H9 (cell line): ENCODE data around the gene CSHL1. TPM values are rescaled to one million over a fixed set of nuclear protein-coding genes. Genes with fewer than 3 reads are reported as not detected.

Experiments
- DNase-seq: peaks from one replicate; pipeline ENCODE4 v3.0.0-alpha.2; 2017
- H2AFZ ChIP-seq: one replicate; pipeline ENCODE4 v1.6.1; 2013; ENCODE audit warnings: mild to moderate bottlenecking, low read length, control low read depth, moderate library complexity
- H2AK5ac ChIP-seq: 2 replicates; pipeline ENCODE4 v1.6.1; 2013; ENCODE audit warnings: low read length, control low read depth, mixed read lengths; ENCODE audit not compliant: insufficient read length
- H2BK120ac ChIP-seq: one replicate; pipeline ENCODE4 v1.6.1; 2013; ENCODE audit warnings: low read depth, mild to moderate bottlenecking, low read length, control low read depth, inconsistent platforms; ENCODE audit not compliant: poor library complexity, severe bottlenecking
- H2BK12ac ChIP-seq: 2 replicates; pipeline ENCODE4 v1.6.1; 2013; ENCODE audit warnings: low read length, control low read depth, mixed read lengths, low read depth; ENCODE audit not compliant: insufficient read length
- H2BK15ac ChIP-seq: 2 replicates; pipeline ENCODE4 v1.6.1; 2013; ENCODE audit warnings: low read depth, low read length, control low read depth
- H2BK20ac ChIP-seq: one replicate; pipeline ENCODE4 v1.6.1; 2013; ENCODE audit warnings: low read depth, mild to moderate bottlenecking, low read length, control low read depth, inconsistent platforms; ENCODE audit not compliant: poor library complexity, severe bottlenecking
- H2BK5ac ChIP-seq: 2 replicates; pipeline ENCODE4 v1.6.1; 2013; ENCODE audit warnings: low read length, control low read depth, mixed read lengths; ENCODE audit not compliant: insufficient read length
- H3K14ac ChIP-seq: 2 replicates; pipeline ENCODE4 v1.6.1; 2013; ENCODE audit warnings: low read length, control low read depth; ENCODE audit not compliant: insufficient read depth
- H3K18ac ChIP-seq: 2 replicates; pipeline ENCODE4 v1.6.1; 2013; ENCODE audit warnings: low read depth, mild to moderate bottlenecking, mixed read lengths, low read length, control low read depth; ENCODE audit not compliant: insufficient read length
- H3K23ac ChIP-seq: 2 replicates; pipeline ENCODE4 v1.6.1; 2013; ENCODE audit warnings: low read length, control low read depth, mixed read lengths, low read depth; ENCODE audit not compliant: insufficient read length
- H3K23me2 ChIP-seq: 2 replicates; pipeline ENCODE4 v1.6.1; 2013; ENCODE audit warnings: low read depth, mild to moderate bottlenecking, mixed read lengths, low read length, control low read depth; ENCODE audit not compliant: insufficient read length, poor library complexity, severe bottlenecking
- H3K27ac ChIP-seq: 2 replicates; pipeline ENCODE4 v1.5.1; 2013; ENCODE audit warnings: low read length, control low read depth, mixed read lengths, low read depth; ENCODE audit not compliant: insufficient read length
- H3K27me3 ChIP-seq: 2 replicates; pipeline ENCODE4 v1.6.1; 2013; ENCODE audit warnings: low read length, control low read depth, inconsistent platforms; ENCODE audit not compliant: insufficient read depth
- H3K4ac ChIP-seq: 2 replicates; pipeline ENCODE4 v1.6.1; 2013; ENCODE audit warnings: low read depth, mild to moderate bottlenecking, control low read depth, inconsistent platforms, low read length, moderate library complexity
- H3K4me1 ChIP-seq: 2 replicates; pipeline ENCODE4 v1.6.1; 2013; ENCODE audit warnings: low read length, control low read depth, inconsistent platforms; ENCODE audit not compliant: insufficient read depth
- H3K4me2 ChIP-seq: 2 replicates; pipeline ENCODE4 v1.6.1; 2013; ENCODE audit warnings: low read length, control low read depth, mixed read lengths; ENCODE audit not compliant: insufficient read length, insufficient read depth
- H3K56ac ChIP-seq: 2 replicates; pipeline ENCODE4 v1.6.1; 2013; ENCODE audit warnings: low read depth, mild to moderate bottlenecking, mixed read lengths, low read length, control low read depth; ENCODE audit not compliant: insufficient read length
- H3K79me1 ChIP-seq: 2 replicates; pipeline ENCODE4 v1.6.1; 2013; ENCODE audit warnings: low read depth, mild to moderate bottlenecking, moderate library complexity, low read length, control low read depth, inconsistent platforms; ENCODE audit not compliant: insufficient read depth, poor library complexity, severe bottlenecking
- H3K79me2 ChIP-seq: 2 replicates; pipeline ENCODE4 v1.6.1; 2013; ENCODE audit warnings: low read length, control low read depth, inconsistent platforms; ENCODE audit not compliant: insufficient read depth
- H3K9ac ChIP-seq: 2 replicates; pipeline ENCODE4 v1.6.1; 2013; ENCODE audit warnings: low read length, control low read depth, mixed read lengths; ENCODE audit not compliant: insufficient read length; ENCODE audit errors: extremely low read depth
- H3K9me3 ChIP-seq: one replicate; pipeline ENCODE4 v1.6.1; 2013; ENCODE audit warnings: low read depth, low read length, inconsistent platforms; ENCODE audit not compliant: control insufficient read depth
- H3T11ph ChIP-seq: one replicate; pipeline ENCODE4 v1.6.1; 2013; ENCODE audit warnings: mild to moderate bottlenecking, low read length, control low read depth, inconsistent platforms
- H4K20me1 ChIP-seq: one replicate; pipeline ENCODE4 v1.6.1; 2013; ENCODE audit not compliant: control insufficient read depth, insufficient read length, insufficient read depth
- H4K5ac ChIP-seq: 2 replicates; pipeline ENCODE4 v1.6.1; 2013; ENCODE audit warnings: low read depth, mild to moderate bottlenecking, mixed read lengths, low read length, control low read depth; ENCODE audit not compliant: insufficient read length
- H4K8ac ChIP-seq: replicated peaks from 2 replicates; pipeline ENCODE4 v1.6.1; 2013; ENCODE audit warnings: low read length, control low read depth, mixed read lengths, low read depth; ENCODE audit not compliant: insufficient read length
- H4K91ac ChIP-seq: 2 replicates; pipeline ENCODE4 v1.6.1; 2013; ENCODE audit warnings: low read depth, mild to moderate bottlenecking, moderate library complexity, mixed read lengths, low read length, control low read depth; ENCODE audit not compliant: insufficient read length
- H3K27ac Mint-ChIP-seq, 3 experiments: 2 replicates in 2 of 3; 3 replicates in 1 of 3; pipeline ENCODE4 v1.8.0; 2020 to 2021; ENCODE audit warnings: mixed read lengths in 3 of 3, mild to moderate bottlenecking in 1 of 3, moderate library complexity in 1 of 3
- H3K27me3 Mint-ChIP-seq: 2 replicates; pipeline ENCODE4 v1.8.0; 2021; ENCODE audit warnings: low read depth, mild to moderate bottlenecking, moderate library complexity, mixed read lengths
- H3K36me3 Mint-ChIP-seq, 3 experiments: 2 replicates in 2 of 3; 3 replicates in 1 of 3; pipeline ENCODE4 v1.8.0; 2020 to 2021; ENCODE audit warnings: low read depth in 3 of 3, mixed read lengths in 3 of 3; ENCODE audit not compliant: insufficient read depth in 1 of 3
- H3K4me1 Mint-ChIP-seq, 2 experiments: 2 replicates each; pipeline ENCODE4 v1.8.0; 2020; ENCODE audit warnings: mixed read lengths in 2 of 2
- H3K4me3 Mint-ChIP-seq, 2 experiments: 2 replicates in 1 of 2; 3 replicates in 1 of 2; pipeline ENCODE4 v1.8.0; 2020 to 2021; ENCODE audit warnings: mild to moderate bottlenecking in 2 of 2, mixed read lengths in 2 of 2, moderate library complexity in 1 of 2
- H3K9me3 Mint-ChIP-seq, 2 experiments: 2 replicates in 1 of 2; 3 replicates in 1 of 2; pipeline ENCODE4 v1.8.0; 2020; ENCODE audit warnings: mild to moderate bottlenecking in 2 of 2, mixed read lengths in 2 of 2, moderate library complexity in 1 of 2
- CTCF ChIP-seq: fragments of 200-600 bp; sonication (generic); conservative IDR thresholded peaks from 3 replicates; pipeline ENCODE4 v1.8.0; 2021; ENCODE audit warnings: antibody characterized with exemption, mild to moderate bottlenecking
- WGBS: extraction: QIAGEN DNeasy Blood & Tissue Kit; methylation state at CpG from one replicate; pipeline ENCODE4 v1.1.7; 2013; ENCODE audit warnings: missing lambda C conversion rate, low lambda C conversion rate, mixed read lengths; ENCODE audit not compliant: insufficient read length; ENCODE audit errors: extremely low coverage; 5-methylcytosine and 5-hydroxymethylcytosine counted together
- total RNA-seq: library from RNA; stranded (reverse); gene quantifications from 2 replicates; pipeline ENCODE4 v1.2.1, GENCODE V29; 2021

CSHL1 gene
- total RNA-seq, 1 experiment from 2014 or later: not detected

- H3T11ph ChIP-seq: no peak overlapping the region
- H2AK5ac ChIP-seq: no peak overlapping the region
- H3K79me1 ChIP-seq: no peaks in the 10 kb centered on the region
- Mint-ChIP-seq H3K4me1 (peaks cover 4% of the 10 kb centered on the region in 2 experiments; a peak in 3 of 4 replicates), H3K4me3 (no peak overlapping the region), H3K27ac (no peak overlapping the region), H3K27me3 (no peaks in the 10 kb centered on the region; the same call in 1 of the 2 replicates), H3K9me3 (no peaks in the 10 kb centered on the region), H3K36me3 (peaks cover 2 to 8% (median 4%) of the 10 kb centered on the region in 3 experiments; a peak in 3 of 7 replicates)
- H3K27ac ChIP-seq: no peak overlapping the region
- TF ChIP-seq CTCF: peak; percentile 15; the same call in 1 of the 3 replicates
- DNase-seq: no peak
- H3K79me2 ChIP-seq: no peaks in the 10 kb centered on the region
- no peak overlapping the region for H3K9ac ChIP-seq
- no peak overlapping the region for H3K18ac ChIP-seq
- H3K9me3 ChIP-seq: no peaks in the 10 kb centered on the region
- no peak overlapping the region for H3K14ac ChIP-seq
- no peak overlapping the region for H2BK20ac ChIP-seq
- H4K20me1 ChIP-seq: no peaks in the 10 kb centered on the region
- no peaks in the 10 kb centered on the region for H3K4me1 ChIP-seq
- H3K56ac ChIP-seq: no peak overlapping the region
- no peak overlapping the region for H3K4ac ChIP-seq
- no peak overlapping the region for H2BK15ac ChIP-seq
- WGBS: no CpG with 5 or more reads among the region's 11 CpGs
- H3K23me2 ChIP-seq: no peaks in the 10 kb centered on the region
- no peak overlapping the region for H3K23ac ChIP-seq
- no peaks in the 10 kb centered on the region for H3K27me3 ChIP-seq
- H2BK12ac ChIP-seq: no peak overlapping the region
- no peak overlapping the region for H2BK120ac ChIP-seq
- H4K8ac ChIP-seq: no peak overlapping the region
- no peak overlapping the region for H4K91ac ChIP-seq
- no peak overlapping the region for H4K5ac ChIP-seq
- H3K4me2 ChIP-seq: no peak overlapping the region
- H2AFZ ChIP-seq: no peak overlapping the region
- no peak overlapping the region for H2BK5ac ChIP-seq
Measured at GRCh38 chr17:63955232-63955631, 44.2 kb upstream of the CSHL1 start.
